ENCODE results near the gene ISL1. TPM values are rescaled to one million over a fixed set of nuclear protein-coding genes. Genes with fewer than 3 reads are reported as not detected.

Gene ISL1
- total and polyA plus RNA-seq, 2 of the 8 experiments (the other 6 are each of a cell fraction or from before 2014, with no cell fraction given), result 0.05 to 0.19 TPM

DNA sequence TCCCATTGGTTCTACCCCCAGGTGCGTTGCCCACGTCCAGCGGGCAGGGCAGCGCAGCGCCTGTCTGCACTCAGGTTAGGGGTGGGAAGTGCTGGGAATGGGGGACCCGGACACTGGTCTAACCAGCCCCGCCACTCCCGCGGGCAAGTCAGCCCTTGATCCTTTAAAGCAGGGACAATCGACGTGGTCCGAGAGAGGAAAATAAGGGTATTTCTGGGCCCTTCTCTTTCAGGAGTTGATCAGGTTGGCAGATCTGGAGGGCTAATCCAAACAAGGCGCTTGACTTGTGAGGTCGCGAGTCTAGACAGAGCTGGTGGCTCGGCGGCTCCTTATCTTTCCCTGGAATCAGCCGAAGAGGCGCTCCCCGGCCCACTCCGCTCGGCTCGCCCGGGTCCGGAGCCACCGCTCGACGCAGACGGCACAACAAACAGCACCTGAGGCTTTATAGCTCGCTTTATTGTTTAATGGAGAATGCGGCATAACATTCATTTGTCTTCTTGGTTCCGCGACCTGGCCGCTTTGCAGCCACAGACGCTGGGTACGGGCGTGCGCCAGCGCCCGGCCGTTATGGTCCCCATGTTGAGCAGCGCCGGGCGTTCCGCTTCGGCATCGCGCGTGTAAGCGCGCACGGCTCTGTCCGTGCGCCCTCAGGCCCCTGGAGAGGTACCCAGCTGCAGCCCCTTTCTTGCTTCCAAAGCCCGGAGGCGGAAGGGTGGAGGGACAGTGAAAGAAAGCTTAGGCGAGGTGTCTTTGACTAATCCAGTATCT is 15.8 kb downstream of the ISL1 start (continued):
- TF ChIP-seq JUN (IDR thresholded peaks at IDR 0.05; ENCODE audit: low read depth, low read length), result no peak
- no peak for TF ChIP-seq CBX8 (IDR thresholded peaks at IDR 0.05; ENCODE audit: borderline replicate concordance, low read depth, low read length)
- no peak for TF ChIP-seq CBX5 (IDR thresholded peaks at IDR 0.05; ENCODE audit: low read depth, low read length)
- peak; percentile 99 for TF ChIP-seq EZH2 (IDR thresholded peaks at IDR 0.05; ENCODE audit: low read depth, low read length, severe bottlenecking)
- no peak for TF ChIP-seq RXRA (IDR thresholded peaks at IDR 0.05; ENCODE audit: insufficient read depth, low read depth, low read length)
- no peak for TF ChIP-seq SIN3A (conservative IDR thresholded peaks at IDR 0.05 in 1 of 2, IDR thresholded peaks at IDR 0.05 in 1 of 2; ENCODE audit: low read depth in 1 of 2, low read length in 2 of 2)
- no peak for TF ChIP-seq POLR2AphosphoS5 (IDR thresholded peaks at IDR 0.05; ENCODE audit: low read depth, low read length)
- TF ChIP-seq USF2 (IDR thresholded peaks at IDR 0.05; ENCODE audit: low read length), result no peak
- peak; percentile 46 for TF ChIP-seq ASH2L (IDR thresholded peaks at IDR 0.05; ENCODE audit: low read length)
- TF ChIP-seq SUZ12 (IDR thresholded peaks at IDR 0.05; ENCODE audit: low read length), result peak; percentile 99
- TF ChIP-seq POU5F1 (IDR thresholded peaks at IDR 0.05; ENCODE audit: low read depth, low read length), result no peak
- TF ChIP-seq CREB1 (IDR thresholded peaks at IDR 0.05), result no peak
- TF ChIP-seq TCF12 (IDR thresholded peaks at IDR 0.05; ENCODE audit: low read depth, low read length), result no peak
- no peak for TF ChIP-seq JUND (IDR thresholded peaks at IDR 0.05; ENCODE audit: low read length)
- TF ChIP-seq, protein P1, sequence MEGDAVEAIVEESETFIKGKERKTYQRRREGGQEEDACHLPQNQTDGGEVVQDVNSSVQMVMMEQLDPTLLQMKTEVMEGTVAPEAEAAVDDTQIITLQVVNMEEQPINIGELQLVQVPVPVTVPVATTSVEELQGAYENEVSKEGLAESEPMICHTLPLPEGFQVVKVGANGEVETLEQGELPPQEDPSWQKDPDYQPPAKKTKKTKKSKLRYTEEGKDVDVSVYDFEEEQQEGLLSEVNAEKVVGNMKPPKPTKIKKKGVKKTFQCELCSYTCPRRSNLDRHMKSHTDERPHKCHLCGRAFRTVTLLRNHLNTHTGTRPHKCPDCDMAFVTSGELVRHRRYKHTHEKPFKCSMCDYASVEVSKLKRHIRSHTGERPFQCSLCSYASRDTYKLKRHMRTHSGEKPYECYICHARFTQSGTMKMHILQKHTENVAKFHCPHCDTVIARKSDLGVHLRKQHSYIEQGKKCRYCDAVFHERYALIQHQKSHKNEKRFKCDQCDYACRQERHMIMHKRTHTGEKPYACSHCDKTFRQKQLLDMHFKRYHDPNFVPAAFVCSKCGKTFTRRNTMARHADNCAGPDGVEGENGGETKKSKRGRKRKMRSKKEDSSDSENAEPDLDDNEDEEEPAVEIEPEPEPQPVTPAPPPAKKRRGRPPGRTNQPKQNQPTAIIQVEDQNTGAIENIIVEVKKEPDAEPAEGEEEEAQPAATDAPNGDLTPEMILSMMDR (IDR thresholded peaks at IDR 0.05; ENCODE audit: control extremely low read depth in 1 of 3, insufficient read depth in 1 of 3, low read depth in 1 of 3, low read length in 3 of 3), result no peak
- TF ChIP-seq, protein P2, sequence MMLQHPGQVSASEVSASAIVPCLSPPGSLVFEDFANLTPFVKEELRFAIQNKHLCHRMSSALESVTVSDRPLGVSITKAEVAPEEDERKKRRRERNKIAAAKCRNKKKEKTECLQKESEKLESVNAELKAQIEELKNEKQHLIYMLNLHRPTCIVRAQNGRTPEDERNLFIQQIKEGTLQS (IDR thresholded peaks at IDR 0.05; ENCODE audit: insufficient read depth, low read depth, low read length), result no peak

Data from H1 (cell line).